GM21786 (cell line): ENCODE measurements around the gene RAPSN.

Experiments
- ATAC-seq: cut with Tn5 transposase; IDR thresholded peaks from one replicate; pipeline ENCODE4 v1.9.1; 2021; ENCODE audit not compliant: unreplicated experiment

Gene RAPSN

DNA sequence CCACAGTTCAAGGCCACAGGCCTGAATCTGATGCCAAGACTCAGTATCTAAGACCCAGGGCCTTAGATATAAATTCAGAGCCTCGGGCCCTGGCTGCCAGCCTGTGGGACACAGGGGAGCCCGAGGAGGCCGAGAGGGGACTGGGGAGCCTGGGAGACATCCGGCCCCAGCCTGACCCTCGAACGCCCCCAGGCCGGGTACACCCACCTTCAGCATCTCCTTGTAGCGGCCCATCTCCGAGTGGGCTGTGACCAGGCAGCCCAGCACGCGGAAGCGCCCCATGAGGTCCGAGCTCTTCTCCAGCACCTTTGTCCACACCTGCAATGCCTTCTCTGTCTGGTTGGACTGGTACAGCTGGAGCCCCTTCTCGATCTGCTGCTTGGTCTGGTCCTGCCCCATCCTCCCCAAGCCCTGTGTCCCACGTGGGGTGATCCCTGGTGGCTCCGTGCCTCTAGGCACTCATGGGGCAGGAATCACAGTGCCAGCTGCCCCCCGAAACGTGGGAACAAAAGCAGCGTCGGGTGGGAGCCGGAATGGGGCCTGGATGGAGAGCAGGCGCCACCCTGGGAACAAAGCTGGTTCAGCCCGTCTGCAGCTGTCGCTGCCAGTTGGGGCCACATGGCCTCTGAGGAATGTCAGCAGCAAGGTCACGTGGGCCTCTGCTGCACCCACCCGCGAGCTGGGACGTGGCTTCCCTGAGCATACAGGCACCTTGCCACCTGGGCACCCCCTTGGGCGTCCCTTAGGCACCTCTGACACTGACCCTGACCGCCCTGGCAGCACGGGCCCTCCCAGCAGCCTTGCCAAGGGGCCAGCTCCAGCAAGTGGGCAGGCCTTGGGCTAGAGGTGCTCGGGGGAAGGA, at the start of gene RAPSN:
Gene RAPSN (minus strand): TSS at position 571 of the 862 bp plus-strand sequence. CDS start 172 bp downstream, at position 399.
- ATAC-seq: no peak

DNA sequence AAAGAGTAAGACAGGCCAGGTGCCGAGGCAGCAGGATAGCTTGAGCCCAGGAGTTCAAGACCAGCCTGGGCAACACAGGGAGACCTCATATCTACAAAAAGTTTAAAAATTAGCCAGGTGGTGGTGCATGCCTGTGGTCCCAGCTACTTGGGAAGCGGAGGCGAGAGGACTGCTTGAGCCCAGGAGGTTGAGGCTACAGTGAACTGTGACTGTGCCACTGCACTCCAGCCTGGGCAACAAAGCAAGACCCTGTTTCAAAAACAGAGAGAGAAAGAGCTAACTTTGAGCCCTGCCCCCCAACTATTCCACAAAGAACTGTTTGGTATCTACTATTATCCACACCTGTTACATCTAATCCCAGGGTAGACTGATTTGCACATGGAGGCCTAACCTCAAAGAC, 49.2 kb upstream of the RAPSN start:
- ATAC-seq: no peak

DNA sequence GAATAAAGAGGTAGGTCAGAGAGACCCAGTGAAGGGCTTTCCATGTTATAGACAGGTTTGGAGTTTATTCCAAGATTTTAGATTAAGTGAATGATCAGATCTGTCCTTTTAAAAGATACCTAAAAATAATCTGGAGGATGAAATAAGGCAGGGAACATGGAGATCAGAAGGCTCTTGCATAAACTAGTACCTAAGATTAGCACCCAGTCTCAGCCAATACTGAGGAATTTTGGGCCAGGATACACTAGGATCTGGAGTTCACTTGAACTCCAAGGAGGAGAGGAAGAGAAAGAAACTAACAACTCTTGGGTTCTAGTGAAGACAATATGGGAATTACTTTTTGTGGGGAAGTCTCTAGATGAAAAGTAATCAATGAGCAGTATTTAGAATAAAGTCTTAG, 47.9 kb upstream of the RAPSN start:
- no peak for ATAC-seq

DNA sequence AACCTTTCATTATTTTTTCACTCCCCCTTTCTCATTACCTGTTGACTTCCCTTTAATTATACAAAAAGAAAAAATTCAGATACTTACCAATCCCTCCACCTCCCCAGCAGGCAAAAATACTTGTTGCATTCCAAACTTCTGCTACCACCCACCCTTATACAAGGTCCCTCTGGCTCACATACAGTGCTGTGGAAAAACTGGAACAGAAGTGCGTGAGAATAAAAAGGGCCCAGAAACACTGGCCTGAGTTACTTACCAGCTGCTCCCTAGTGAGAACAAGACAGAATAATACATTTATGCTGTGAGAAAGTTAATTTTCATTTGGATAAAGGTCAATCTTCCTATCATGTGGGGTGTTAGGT, 46.9 kb upstream of the RAPSN start:
- no peak for ATAC-seq

GRCh38 chr11:47495011-47495855, 46.3 kb upstream of the RAPSN start:
- ATAC-seq: no peak

- ATAC-seq: no peak
These were observed 40.4 kb upstream of the RAPSN start for GRCh38 chr11:47489395-47489755.

DNA sequence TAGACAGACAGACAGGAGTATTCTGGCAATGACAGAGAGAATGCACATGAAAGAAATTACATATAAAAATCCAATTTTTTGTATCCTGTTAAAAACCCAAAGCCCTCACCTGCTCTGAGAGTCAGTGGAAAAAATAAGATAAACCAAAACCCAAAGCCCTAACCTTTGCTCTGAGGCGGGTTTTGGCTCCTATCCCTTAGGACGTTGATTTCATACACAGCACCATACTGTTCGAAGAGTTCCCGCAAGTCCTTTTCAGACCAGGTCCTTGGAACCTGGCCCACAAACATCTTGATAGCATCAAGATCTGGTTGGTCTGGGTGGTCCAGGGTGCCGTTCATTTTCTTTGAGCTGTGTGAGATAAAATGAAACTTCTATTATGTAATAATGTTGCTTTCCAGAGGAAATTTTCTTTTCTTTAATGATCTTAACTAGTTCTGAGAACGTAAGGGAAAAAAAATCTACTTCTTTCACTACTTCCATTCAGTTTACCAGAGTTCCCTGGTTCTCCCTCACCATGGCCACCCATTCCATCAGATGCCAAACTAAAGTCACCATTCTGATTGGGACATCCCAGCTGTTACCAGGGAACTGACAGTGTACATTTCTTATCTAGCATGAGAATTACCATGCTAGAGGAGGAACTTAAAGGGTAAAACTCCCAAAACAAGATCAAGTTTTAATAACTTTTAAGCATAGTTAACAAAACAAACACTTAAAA, 39.9 kb upstream of the RAPSN start:
- no peak for ATAC-seq

- ATAC-seq: no peak
These were observed 39.2 kb upstream of the RAPSN start for GRCh38 chr11:47488111-47488510.

- no peak for ATAC-seq
These were observed 38.5 kb upstream of the RAPSN start for GRCh38 chr11:47487421-47487820.

- ATAC-seq: no peak
These were observed 36.2 kb upstream of the RAPSN start for GRCh38 chr11:47485107-47485506.

DNA sequence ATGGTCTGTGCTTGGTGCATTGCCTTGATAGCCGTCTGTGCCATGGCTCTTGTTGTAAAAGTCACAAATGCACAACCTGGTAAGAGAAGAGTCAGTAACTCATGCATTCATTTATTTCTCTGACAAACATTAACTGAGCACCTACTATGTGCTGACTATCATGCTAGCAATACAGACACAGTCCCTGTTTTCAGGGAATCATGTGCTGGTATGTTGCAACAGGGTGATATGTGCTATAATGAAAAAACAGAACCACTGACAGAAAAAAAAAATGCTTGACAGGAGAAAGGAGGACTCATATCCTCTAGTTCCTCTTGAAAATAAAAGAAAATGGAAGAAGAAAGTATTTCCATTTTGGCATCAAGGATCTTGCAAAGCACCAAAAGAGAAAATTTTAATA, 34.5 kb upstream of the RAPSN start:
- ATAC-seq: no peak

DNA sequence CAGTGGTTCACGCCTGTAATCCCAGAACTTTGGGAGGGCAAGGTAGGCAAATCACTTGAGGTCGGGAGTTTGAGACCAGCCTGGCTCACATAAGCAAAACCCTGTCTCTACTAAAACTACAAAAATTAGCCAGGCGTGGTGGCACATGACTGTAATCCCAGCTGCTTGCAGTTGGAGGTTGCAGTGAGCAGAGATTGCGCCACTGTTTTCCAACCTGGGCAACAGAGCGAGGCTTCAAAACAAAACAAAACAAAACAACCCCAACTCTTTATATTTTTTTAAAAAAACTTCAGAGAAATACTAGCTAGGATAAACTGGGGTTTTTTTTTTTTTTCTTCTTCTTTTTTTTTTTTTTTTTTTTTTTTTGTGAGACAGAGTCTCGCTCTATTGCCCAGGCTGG, 31.8 kb upstream of the RAPSN start:
- ATAC-seq: no peak

GRCh38 chr11:47478651-47479329, 29.9 kb upstream of the RAPSN start:
- ATAC-seq: no peak

DNA sequence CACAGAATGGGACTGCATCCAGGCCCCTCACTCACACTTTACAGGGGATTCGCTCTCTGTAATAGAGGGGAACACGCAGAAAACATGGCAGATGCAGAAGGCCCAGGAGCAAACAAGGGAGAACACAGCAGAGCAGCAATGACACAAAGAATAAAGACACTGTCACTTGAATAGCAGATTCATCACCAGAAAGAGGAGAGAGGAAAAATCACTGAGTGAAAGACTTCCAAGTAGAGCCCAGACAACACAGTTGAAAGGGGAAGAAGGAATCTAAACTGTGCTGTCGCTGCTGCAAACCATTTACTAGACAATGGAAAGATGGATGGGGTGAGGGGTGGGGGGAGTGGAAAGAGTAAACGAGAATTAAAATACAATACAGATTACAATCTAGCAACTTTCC, 28.8 kb upstream of the RAPSN start:
- ATAC-seq: no peak

DNA sequence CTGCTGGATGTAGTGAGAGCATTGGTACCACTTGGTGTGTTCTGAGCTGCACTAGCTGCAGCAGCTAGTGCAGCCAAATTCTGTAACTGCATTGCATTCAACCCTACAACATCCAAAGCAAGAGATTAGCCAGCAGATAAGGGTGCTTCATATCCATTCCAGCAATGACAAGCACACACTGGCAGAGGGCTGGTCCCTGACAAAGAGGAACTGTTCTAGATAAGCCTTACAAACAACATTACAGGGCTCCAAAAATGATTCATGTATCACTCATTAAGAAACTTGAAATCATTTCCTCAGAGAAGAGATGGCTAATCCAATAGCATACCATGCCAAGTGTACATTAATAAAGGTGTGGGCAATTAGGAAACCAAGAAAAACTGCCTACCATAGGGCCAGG, 28.4 kb upstream of the RAPSN start:
- no peak for ATAC-seq

DNA sequence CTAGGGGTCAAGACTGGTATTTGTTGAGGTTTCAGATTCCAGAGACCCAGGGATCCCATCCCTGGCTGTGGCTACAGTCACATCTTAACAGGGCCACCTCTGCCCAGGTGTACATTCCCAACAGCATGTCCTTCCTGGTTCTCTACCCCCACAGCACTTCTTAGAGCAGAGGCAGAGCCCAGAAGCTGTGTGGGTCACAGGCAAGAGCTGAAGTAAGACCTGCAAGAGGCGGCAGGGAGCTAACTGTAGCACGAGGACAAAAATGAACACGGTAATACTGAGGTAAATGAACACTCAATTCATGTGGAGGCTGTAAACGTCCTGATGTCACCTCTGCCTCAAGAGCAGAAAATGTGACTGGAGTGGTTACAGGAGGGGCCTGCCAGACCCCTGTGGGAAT, 21.7 kb upstream of the RAPSN start:
- ATAC-seq: no peak

DNA sequence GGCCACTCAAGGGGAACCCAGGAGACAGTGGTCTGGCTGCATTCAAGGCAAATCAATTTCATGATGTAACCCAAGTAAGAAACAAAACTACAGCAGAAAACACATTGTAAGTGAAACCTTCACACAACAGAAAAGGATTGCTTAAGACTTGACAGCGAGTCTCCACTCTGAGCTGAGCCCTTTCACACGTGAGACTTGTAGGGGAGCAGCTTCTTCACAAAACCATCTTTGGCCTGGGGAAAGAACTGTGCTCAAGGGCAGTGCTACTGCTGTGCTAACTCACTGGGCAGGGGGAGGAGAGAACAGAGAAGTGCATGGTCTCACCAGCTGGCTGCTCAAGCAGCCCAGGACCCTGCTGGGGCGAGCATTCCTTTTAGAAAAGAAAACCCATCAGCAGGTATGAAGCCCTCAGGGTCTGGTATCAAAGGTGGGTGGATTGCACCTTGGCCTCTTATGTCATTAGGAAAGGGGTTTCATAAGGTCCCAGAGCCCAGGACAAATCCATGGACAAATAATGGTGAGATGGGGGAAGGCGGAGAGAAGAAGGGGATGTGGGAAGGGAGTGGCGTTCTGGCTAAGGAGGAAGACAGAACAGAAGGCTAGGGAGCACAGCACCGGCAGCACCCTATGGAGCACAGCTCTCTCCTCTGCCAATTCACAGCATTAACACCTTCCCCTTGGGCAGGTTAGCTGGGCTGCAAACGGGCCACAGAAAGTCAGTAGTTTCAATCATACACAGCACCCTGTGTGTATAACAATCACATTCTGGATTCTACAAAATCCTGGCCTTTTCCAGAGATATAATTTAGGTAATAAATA, 20.6 kb upstream of the RAPSN start:
- ATAC-seq: no peak

DNA sequence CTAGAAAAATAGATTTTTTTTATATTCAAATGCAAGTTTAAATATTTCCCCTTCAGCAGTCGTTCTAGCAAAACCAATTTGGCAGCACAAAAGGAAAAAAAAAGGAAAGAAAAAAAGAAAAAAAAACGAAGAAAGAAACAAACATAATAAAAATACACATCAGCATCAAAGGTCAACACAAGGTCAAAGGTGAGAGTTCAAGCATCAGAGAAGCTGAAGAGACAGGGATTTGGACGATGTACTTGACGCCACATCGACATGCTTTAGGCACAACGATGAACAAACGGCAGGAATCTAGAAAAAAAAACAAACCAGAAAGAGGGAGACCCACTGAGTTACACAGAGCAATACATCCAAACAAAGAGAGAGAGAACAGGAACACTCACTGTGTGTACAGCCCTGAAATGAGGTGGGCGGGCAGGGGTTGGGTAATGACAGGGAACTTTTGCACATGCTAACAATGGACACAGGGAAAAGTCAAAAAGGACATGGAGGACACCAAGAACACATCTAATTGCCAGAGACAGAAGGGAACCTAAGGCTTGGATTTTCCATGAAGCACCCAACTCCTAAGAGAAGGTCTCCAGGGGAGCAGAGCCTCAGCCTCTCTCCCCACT, 19.8 kb upstream of the RAPSN start:
- ATAC-seq: no peak

DNA sequence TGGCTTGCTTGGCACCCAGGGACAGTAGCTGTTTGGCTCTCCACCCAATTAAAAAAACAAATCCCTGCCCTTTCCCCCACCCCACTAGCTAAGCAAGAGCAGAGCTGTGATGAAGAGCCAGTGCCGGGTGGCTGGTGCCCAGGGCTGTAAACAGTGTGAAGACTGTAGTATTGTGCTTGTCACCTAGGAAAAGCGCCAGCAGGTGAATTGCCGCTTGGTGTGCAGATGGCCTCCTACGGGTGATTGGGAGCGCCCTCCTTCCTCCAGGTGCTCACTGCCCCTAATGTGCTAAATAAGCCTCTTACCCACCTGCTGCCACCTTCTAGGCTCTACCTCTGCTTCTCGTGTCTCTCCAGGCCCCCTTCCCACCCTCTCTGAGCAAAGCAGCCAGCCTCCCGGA, 18.4 kb upstream of the RAPSN start:
- ATAC-seq: no peak
